ENCODE measurements around the gene EIF4E2. TPM values are rescaled to one million over a fixed set of nuclear protein-coding genes. Genes with fewer than 3 reads are reported as not detected.

The EIF4E2 gene, protein sequence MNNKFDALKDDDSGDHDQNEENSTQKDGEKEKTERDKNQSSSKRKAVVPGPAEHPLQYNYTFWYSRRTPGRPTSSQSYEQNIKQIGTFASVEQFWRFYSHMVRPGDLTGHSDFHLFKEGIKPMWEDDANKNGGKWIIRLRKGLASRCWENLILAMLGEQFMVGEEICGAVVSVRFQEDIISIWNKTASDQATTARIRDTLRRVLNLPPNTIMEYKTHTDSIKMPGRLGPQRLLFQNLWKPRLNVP
- total RNA-seq = 10 to 100 TPM; 70.1 to 71.8 TPM

DNA sequence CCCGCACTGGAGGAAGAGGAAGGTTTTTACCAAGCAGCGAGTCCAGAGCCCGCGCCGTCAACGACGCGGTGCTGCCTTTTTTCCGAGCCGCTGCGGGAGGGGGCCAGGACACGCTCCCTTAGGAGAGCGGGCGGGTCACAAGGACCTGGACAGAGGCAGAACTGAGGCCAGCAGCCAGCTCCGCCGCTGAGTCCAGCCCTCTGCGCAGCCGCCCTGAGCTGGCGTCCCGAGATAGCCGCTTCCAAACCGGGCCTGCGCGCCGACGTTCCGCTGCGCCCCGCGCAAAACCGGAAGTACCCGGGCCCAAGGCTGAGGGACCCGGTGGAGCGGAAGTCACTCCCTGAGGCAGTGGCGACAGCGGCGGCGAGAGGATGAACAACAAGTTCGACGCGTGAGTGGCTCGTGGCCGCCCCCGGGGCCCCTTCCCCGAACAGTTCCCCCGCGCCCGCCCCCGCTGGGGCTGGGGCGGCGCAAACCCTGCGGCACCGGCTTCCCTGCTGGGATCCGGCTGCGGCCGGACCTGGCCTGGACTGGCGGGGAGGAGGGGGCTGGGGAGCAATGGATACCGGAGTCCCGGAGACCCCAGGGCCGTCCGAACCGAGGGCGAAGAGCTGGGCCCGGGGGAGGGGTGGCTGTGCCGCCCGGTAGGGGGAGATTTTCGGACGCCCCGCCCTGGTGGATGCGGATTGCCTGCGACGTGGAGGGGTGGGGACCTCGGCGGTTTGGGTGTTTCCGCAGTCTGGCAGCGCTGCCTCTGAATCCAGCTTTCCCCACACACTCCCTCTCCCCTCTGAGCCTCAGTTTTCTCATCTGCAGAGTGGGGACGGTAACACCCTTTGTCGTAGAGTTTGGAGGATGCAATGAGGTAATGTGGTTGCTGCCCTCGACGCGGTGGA, at the start of gene EIF4E2, which contains the start of gene TIGD1:
TSS of gene EIF4E2 (plus strand) at position 336 of the 896 bp plus-strand sequence. CDS start at position 372, 36 bp downstream.
TSS of gene TIGD1 (minus strand) at position 204 of the 896 bp plus-strand sequence. CDS start 675 bp downstream, outside the sequence.
- Mint-ChIP-seq H3K27ac (peak within 1 kb of the TSS; percentile 99), H3K4me3 (peak within 1 kb of the TSS; percentile 99), H3K27me3 (no peaks in the 10 kb centered on the region), H3K9me3 (peaks cover 8% of the 10 kb centered on the region), H3K4me1 (peaks cover 67% of the 10 kb centered on the region), H3K36me3 (peaks cover 49% of the 10 kb centered on the region)
- peak; percentile 94 for DNase-seq

DNA sequence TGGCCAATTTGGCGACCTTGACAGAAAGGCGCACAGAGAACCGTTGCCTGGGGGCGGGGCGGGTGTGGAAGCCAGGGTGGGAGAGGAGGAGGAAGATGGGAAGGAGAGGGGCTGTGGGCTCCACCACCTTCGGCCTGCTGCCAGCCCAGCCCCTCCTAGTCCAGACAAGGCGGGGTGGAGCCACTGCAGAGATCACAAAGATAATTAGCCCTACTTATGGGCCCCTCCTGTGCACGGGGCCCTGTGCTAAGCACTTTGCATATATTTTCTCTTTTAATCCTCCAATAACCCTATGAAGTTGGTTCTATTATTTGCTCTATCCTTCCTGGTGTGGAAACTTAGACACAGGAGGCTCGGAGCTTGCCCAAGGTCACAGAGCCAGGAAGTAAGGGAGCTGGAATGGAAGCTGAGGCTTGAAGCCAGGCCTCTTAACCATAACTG, 49.1 kb upstream of the EIF4E2 start:
- DNase-seq = no peak
- peaks cover 7% of the 10 kb centered on the region for H3K4me1 Mint-ChIP-seq
- no peaks in the 10 kb centered on the region for H3K9me3 Mint-ChIP-seq
- H3K27me3 Mint-ChIP-seq = peaks cover 49% of the 10 kb centered on the region
- no peak overlapping the region for H3K27ac Mint-ChIP-seq
- H3K36me3 Mint-ChIP-seq = no peaks in the 10 kb centered on the region
- H3K4me3 Mint-ChIP-seq = no peak overlapping the region

- DNase-seq = no peak
- H3K4me3 Mint-ChIP-seq = no peak overlapping the region
- peaks cover 7% of the 10 kb centered on the region for H3K4me1 Mint-ChIP-seq
- no peaks in the 10 kb centered on the region for H3K36me3 Mint-ChIP-seq
- H3K27me3 Mint-ChIP-seq = peaks cover 49% of the 10 kb centered on the region
- no peak overlapping the region for H3K27ac Mint-ChIP-seq
- H3K9me3 Mint-ChIP-seq = no peaks in the 10 kb centered on the region
Observed at GRCh38 chr2:232501794-232502390, 48.6 kb upstream of the EIF4E2 start.

DNA sequence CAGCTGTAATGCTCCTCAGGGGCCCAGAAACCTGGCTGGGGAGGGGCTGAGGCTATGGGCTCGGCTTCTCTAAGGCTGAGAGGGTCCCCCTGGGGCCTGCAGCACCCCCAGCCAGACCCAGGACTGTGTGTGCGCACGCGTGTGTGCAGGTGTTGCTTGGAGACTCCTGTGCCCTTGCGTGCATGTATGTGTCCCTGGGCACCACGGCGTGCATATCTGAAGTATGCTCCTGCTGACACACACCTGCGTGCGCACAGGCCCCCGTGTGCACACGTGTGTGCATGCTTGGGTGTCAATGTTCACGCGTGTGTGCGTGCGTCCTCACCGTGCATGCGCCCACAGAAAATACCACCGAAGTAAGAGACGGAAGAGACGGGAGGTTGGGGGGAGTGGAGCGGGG, 48.0 kb upstream of the EIF4E2 start:
- no peak for DNase-seq
- Mint-ChIP-seq H3K4me1 (peaks cover 7% of the 10 kb centered on the region), H3K9me3 (no peaks in the 10 kb centered on the region), H3K4me3 (peak overlapping the region; percentile 81), H3K27me3 (peaks cover 49% of the 10 kb centered on the region), H3K36me3 (no peaks in the 10 kb centered on the region), H3K27ac (peak overlapping the region; percentile 81)

DNA sequence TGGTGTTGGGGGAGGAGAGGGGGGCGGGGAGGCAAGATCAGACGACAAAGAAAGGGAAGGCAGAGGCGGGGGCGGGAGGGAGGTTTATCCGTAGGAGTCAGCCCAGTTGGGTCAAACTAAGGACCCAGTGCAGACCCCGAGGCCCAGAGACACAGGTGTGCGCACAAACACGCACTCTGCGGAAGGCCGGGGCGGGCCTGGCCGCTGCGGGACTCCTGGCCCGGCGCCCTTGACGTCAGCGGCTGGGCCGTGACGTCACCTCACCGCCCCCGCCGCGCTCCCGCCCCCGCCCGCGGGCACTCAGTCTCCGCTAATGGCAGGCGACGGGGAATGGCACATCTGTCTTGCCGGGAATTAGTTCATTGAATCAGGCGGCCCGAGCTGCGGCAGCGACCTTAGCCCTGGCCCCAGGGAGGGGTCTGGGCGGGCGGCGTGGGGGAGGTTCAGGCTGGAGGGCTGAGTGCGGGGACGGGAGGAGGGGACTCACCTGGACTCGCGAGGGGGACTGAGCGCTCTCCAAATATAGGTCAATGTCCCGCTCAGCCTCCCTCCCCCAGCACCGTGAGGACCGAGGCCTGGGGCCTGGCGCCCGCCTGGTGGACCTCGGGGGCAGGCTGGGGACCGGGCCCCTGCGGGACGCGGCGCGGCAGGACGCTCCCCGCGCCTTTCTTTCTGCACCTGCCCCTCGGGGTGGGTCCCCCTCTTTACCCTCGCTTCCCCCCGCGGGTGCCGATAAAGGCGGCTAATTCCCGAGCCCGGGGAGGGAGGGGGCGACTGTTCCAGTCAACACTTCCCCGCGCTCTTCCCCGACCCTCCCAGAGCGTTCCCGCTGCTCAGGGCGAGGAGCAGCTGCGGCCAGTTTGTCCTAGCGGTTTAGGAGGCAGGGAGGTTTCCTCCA, 47.3 kb upstream of the EIF4E2 start:
- Mint-ChIP-seq H3K27me3 (peaks cover 49% of the 10 kb centered on the region), H3K4me3 (peak overlapping the region; percentile 30), H3K36me3 (no peaks in the 10 kb centered on the region), H3K9me3 (no peaks in the 10 kb centered on the region), H3K4me1 (peaks cover 7% of the 10 kb centered on the region), H3K27ac (no peak overlapping the region)
- peak; percentile 64 for DNase-seq

DNA sequence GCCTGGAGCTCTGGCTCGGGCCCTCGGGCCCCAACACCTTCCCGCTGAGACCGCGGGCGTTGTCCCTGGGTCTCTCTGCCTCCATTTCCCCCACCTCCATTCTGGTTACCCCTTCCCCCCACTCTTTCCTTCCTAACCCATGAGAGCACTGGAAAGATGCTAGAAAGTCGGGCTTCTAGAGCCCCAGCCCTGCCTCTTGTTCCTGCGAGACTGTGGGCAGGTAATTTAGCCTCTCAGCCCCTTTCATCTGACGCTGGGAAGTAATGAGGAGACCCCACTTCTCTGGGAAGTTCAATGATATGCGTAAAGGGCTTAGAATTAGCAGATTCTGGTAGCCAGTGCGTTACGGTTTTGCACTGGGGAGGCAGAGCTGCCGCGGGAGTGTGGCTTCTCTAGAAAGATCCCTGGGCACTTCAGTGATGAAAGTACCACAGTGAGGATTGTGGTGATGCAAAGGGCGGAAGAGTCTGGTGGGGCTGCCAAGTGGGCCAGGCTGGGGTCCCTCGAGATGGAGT, 46.6 kb upstream of the EIF4E2 start:
- Mint-ChIP-seq H3K4me1 (peaks cover 7% of the 10 kb centered on the region), H3K27ac (no peak overlapping the region), H3K36me3 (no peaks in the 10 kb centered on the region), H3K9me3 (no peaks in the 10 kb centered on the region), H3K4me3 (peak overlapping the region; percentile 22), H3K27me3 (peaks cover 49% of the 10 kb centered on the region)
- DNase-seq = no peak

- Mint-ChIP-seq H3K27ac (no peak overlapping the region), H3K27me3 (peaks cover 49% of the 10 kb centered on the region), H3K9me3 (no peaks in the 10 kb centered on the region), H3K4me1 (peaks cover 7% of the 10 kb centered on the region), H3K4me3 (no peak overlapping the region), H3K36me3 (no peaks in the 10 kb centered on the region)
- no peak for DNase-seq
Observed at GRCh38 chr2:232504438-232504837, 46.1 kb upstream of the EIF4E2 start.

DNA sequence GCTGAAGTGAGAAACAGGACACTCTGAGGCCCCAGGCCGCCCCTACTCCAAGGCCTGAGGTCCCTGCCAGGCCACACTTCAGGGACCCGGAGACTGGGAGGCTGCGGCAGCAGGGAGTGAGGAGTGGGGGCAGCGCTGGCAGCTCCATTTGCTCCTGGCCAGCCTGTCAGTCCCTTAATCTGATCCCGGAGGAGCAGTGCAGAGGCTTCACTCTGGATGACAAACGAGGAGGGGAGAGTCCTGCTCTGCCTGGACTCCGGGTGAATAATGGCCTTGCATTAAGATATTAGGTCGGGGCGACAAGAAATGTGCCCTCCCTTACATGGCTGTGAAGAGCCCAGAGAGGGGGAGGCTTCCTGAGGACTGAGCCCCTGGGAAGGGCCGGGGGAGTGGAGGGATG, 44.6 kb upstream of the EIF4E2 start:
- Mint-ChIP-seq H3K27me3 (peaks cover 41% of the 10 kb centered on the region), H3K27ac (no peak overlapping the region), H3K4me3 (no peak overlapping the region), H3K4me1 (peaks cover 7% of the 10 kb centered on the region), H3K9me3 (no peaks in the 10 kb centered on the region), H3K36me3 (no peaks in the 10 kb centered on the region)
- DNase-seq = no peak

GRCh38 chr2:232506709-232507108, 43.8 kb upstream of the EIF4E2 start:
- H3K27me3 Mint-ChIP-seq = peaks cover 37% of the 10 kb centered on the region
- no peaks in the 10 kb centered on the region for H3K9me3 Mint-ChIP-seq
- DNase-seq = no peak
- peaks cover 7% of the 10 kb centered on the region for H3K4me1 Mint-ChIP-seq
- H3K4me3 Mint-ChIP-seq = no peak overlapping the region
- H3K36me3 Mint-ChIP-seq = no peaks in the 10 kb centered on the region
- no peak overlapping the region for H3K27ac Mint-ChIP-seq

- H3K4me3 Mint-ChIP-seq = no peak overlapping the region
- no peaks in the 10 kb centered on the region for H3K36me3 Mint-ChIP-seq
- H3K27ac Mint-ChIP-seq = no peak overlapping the region
- H3K9me3 Mint-ChIP-seq = no peaks in the 10 kb centered on the region
- peaks cover 24% of the 10 kb centered on the region for H3K27me3 Mint-ChIP-seq
- peaks cover 3% of the 10 kb centered on the region for H3K4me1 Mint-ChIP-seq
- DNase-seq = no peak
Observed at GRCh38 chr2:232508251-232508650, 42.2 kb upstream of the EIF4E2 start.

DNA sequence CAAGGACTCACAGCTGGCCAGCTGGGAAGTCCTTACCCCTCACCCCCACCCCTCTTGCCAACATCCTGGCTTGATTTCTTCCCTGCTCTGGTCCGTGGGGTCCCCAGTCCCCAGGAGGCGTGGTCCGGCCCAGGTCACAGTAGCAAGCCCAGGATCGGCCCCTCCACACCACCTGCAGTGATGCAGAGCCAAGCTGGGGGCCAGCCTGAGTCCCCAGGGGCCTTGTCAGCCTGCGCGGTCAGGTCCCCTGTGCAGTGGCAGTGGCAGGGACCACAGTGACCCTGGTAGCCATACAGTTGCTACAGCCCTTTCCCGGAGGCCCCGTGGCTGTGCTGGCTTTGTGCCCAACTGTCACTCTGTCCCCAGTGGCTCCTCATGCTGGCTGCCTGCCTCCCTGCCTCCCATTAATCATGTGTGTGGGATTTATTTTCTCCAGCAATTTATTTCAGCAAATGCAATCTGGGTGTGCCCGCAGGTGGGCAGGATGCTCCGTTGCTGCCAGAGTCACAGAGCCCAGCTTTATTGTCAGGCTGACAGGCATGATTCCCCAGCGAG, 39.1 kb upstream of the EIF4E2 start:
- no peaks in the 10 kb centered on the region for H3K27me3 Mint-ChIP-seq
- no peak overlapping the region for H3K27ac Mint-ChIP-seq
- no peak overlapping the region for H3K4me3 Mint-ChIP-seq
- H3K36me3 Mint-ChIP-seq = no peaks in the 10 kb centered on the region
- no peaks in the 10 kb centered on the region for H3K4me1 Mint-ChIP-seq
- no peak for DNase-seq
- no peaks in the 10 kb centered on the region for H3K9me3 Mint-ChIP-seq

- no peaks in the 10 kb centered on the region for H3K36me3 Mint-ChIP-seq
- H3K4me1 Mint-ChIP-seq = no peaks in the 10 kb centered on the region
- no peak for DNase-seq
- no peak overlapping the region for H3K4me3 Mint-ChIP-seq
- no peaks in the 10 kb centered on the region for H3K27me3 Mint-ChIP-seq
- H3K9me3 Mint-ChIP-seq = no peaks in the 10 kb centered on the region
- H3K27ac Mint-ChIP-seq = no peak overlapping the region
Observed at GRCh38 chr2:232512602-232513001, 37.9 kb upstream of the EIF4E2 start.

DNA sequence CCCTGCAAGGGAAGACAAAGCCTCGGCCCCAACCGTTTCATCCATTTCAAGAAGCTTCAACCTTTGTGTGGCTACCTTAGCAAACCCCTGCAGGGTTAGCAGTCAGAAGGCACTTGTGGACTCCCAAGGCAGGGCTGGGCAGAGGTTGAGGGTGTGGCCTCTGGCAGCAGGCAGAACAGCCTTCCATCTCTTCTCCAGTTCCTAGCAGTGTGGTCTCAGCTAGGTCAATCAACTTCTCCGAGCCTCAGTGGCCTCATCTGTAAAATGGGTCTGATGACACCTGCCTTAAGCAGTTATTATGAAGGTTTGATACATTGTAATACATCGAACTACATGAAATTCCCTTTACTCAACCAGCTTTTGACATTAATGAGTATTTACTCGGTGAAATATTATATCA, 37.1 kb upstream of the EIF4E2 start:
- no peaks in the 10 kb centered on the region for H3K36me3 Mint-ChIP-seq
- peak overlapping the region; percentile 21 for H3K27ac Mint-ChIP-seq
- no peaks in the 10 kb centered on the region for H3K9me3 Mint-ChIP-seq

DNA sequence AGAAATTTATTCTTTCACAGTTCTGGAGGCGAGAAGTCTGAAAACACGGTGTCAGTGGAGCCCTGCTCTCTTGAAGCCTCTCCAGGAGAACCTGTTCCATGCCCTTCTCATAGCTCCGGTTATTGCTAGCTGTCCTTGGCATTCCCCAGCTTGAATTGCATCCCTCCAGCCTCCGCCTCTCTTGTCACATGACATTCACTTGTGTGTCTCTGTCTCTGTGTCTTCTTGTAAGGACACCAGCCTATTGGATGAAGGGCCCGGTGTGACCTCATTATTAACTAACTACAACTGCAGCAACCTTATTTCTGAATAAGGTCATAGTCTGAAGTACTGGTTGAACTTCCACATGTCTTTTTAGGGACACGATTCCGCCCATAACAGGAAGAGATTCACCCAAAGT, 34.9 kb upstream of the EIF4E2 start:
- peaks cover 12% of the 10 kb centered on the region for H3K27me3 Mint-ChIP-seq
- H3K36me3 Mint-ChIP-seq = no peaks in the 10 kb centered on the region
- no peak for DNase-seq
- no peaks in the 10 kb centered on the region for H3K9me3 Mint-ChIP-seq
- H3K27ac Mint-ChIP-seq = no peak overlapping the region
- H3K4me1 Mint-ChIP-seq = no peaks in the 10 kb centered on the region
- no peak overlapping the region for H3K4me3 Mint-ChIP-seq

More for the DNA sequence above, 37.1 kb upstream of the EIF4E2 start:
- DNase-seq = no peak
- Mint-ChIP-seq H3K4me3 (no peak overlapping the region), H3K27me3 (no peaks in the 10 kb centered on the region), H3K4me1 (no peaks in the 10 kb centered on the region)
